GM21526 (cell line): Measurements from ENCODE around the gene KRT20.

Experiments
- ATAC-seq: cut with Tn5 transposase; IDR thresholded peaks from one replicate; pipeline ENCODE4 v1.9.1; 2021; ENCODE audit warnings: moderate library complexity; ENCODE audit not compliant: unreplicated experiment, low FRiP score

KRT20 gene

DNA sequence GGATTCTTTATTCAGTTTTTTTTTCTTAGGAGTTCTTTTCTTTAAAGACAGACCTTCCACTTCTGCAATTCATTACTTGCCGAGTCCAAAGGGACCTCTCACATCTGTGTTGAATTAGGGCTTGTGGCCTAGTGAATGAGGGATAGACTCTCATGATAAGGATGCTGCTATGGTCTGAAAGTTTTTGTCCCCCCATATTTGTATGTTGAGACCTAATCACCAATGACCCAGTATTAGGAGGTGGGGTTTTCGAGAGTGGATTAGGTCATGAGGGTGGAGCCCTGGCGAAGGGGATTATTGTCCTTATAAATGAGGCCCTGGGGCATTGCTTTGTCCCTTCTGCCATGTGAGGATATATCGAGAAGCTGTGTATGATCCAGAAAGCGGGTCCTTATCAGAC, 27.5 kb downstream of the KRT20 start:
- no peak for ATAC-seq

DNA sequence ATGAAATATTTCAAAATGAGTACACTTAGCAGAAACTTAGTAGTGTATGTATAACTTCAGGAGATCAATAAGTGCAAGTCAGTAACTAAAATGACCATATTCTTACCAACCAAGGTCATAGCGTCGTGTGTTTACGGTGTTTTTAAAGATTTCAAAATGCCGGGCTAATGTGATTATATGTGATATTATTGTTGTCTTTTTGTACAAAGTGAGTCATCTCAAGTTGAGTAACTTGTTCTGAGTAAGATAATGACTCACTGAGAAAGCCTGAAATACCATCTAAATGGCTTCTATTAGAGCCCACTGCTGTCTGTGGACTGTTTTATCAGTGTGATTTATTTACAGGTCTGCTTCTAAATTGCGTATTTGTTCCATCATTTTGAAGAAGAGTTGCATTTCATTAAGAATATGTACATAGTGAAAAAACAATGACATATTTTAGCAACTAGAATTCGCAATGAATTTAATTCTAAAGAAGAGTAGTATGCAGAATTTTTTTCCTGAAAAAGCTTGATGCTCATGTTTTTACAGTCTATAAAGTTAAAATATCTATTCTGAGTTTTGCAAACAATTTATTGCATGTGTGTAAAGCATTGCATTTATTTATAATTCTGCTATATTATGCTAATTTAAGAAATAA, 30.7 kb downstream of the KRT20 start:
- no peak for ATAC-seq

DNA sequence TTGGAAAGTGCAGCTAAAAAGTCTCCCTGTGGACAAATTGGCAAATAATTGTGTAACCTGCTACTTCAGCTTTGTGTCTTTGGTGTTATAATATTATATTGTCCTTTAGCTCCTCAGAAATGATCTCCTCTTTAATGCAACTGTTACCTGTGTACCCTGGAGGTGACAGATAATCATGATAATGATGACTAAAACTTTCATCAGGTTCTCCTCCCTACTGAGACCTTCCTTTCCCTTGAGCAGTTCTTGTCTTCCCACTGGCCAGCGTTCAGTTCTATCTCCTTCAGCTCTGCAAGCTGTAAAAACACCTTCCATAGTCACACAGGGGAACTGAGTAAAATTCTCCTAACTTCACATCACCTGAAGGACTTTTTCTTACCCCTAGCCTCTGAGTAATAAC, 32.7 kb downstream of the KRT20 start:
- no peak for ATAC-seq

DNA sequence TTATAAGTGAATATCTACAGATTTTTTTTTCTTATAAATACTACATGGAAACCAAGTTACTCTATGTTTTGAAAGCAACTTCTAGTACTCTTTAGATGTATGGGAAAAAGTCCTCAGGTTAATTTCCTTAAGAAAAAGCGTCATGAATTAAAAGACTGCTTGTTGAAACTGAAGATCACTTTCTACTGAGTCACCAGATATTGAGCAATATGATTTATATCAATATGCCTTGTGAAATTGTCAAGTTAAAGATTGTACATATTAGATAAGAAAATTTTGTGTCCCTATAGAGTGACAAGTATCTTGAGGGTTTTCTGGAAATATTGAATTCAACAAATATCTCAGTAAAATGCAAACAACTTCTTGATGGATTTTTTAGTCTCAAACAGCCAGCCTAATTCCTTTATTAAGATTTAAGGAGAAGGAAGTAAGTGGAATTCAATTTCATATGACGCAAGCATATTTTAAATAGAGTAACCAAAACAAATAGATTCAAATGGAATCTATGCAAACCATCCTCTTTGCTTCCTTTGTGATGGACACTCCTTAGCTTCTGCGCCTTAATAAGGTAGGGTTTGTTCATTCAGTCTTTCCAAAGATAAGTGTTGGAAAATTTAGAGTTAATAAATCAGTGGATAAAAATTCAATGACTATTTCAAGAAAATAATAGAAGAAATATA, 34.6 kb downstream of the KRT20 start:
- ATAC-seq = no peak

DNA sequence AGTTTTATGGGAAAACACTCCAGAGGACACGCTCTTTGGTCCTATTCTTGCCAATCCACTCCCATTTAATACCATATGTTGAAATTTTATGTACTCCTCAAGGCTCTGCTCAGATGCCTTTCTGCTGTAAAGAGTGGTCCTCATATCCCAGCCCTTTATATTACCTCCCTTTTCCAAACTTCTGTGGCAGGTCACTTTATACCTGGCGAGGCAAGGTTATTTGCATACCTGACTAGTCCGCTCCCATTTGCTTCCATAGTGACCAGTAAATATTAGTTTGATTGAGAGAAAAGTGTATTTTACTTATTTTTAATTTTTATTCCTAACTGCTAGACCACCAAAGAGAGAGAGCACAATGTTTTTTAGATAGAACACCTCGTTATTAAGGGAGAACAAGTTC, 35.3 kb downstream of the KRT20 start:
- no peak for ATAC-seq

DNA sequence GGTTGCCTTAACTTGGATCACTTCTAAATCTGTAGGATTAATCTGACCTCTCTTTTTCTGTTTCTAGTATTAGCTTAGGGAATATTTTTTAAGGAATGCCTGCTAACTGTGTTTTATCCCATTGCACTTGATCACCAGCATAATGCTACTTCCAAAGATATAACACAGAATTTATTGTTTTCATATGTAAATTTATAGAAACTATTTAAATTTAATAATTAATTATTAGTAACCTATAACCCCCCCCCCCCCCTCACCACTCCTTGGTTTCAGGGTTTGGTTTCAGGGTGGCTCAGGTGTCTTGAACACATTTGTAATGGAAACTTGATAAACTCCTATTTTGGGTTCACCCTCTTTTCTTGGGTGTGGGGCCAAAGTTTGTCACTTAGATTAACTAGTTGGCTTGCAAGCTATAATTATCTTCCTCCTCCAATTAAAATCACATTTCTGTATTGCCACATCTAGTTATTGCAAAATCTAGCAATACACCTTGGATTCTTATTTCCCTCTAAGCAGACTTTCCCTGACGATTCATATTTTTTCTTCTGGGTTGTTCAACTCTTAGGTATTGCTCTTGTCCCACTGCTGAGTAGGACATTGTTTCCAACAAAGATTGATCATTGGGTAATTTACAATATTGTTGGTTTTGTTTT, 36.3 kb downstream of the KRT20 start:
- no peak for ATAC-seq

DNA sequence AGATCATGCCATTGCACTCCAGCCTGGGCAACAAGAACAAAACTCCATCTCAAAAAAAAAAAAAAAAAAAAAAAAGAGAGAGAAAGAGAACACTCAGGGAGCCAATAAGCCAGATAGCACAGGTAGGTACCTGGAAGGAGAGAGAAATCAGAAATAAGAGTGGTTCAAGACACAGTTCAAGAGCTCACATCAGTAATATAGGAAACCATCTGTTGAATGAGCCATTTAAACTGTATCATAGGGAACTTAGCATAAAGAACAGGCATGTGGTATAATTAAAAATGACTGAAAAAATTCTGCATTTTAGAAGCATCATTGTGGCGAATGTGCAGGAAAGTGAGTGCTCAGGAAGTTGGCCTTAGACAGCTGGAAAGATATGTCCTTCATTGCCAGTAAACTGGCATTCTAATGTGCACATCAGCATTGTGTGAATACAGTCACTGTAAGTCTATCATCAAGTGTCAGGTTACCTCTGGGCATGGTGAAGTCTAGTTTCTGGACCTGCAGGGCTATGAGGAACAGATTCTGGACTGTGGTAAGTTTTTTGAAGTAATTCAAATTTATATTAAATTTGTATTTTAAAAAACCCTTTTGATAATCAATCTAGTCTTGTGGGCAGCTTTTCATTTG, 38.4 kb downstream of the KRT20 start:
- ATAC-seq = no peak

DNA sequence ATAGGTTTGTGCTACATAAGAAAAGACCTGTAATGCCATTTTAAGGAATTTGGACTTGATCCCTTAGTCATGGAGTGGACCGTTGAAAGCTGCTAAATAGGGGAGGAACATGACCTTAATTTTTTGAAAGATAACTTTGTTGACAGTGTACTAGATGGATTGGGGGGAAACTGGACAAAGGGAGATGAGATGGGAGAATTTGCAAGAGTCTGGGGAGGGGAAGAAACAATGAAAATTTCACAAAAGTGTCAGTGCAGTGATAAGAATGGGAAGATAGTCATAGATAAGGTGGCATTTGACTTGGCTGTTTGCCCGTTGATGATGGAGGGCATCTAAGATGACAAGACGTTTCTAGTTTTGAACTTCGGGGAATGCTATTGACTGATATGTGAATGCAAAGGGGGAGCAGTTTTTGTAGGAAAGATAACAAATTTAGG, 40.4 kb downstream of the KRT20 start:
- ATAC-seq = no peak

DNA sequence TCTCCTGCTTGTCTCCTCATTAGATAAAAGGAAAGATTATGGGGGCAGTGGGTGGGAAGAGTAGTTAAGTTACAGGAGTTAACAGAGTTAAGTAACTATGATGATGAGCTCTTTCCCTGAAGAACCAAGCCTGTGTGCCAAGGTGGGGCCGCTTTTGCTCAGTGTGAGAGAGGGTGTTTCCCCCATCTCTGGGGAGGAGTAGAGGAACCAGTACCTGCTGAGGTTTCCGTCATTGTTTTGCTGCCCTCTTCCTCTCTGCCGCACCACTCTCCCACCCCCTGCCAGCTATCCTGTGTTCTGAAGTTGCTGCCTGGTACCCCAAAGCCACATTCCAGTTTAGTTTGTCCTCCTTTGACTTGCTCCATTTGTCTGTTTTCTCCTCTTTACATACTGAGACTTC, 41.8 kb downstream of the KRT20 start:
- no peak for ATAC-seq

DNA sequence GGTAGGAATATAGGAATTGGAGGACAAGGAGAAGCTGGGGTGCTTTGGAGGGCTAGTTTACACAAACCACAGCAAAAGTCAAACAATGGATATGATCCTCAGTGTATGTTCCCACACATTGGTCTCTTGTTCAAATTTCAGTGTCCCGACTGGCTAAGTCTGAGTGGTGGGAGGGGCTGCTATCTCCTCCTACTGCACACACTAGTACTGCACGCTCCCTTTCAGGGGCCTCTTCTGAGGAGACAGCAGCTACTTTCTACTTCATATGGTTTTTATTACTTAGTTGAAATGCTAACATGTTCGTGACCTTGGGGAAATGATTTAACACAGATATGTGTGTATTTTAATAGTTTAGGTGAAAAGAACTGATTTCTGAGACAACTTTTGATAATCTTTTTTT, 43.8 kb downstream of the KRT20 start:
- ATAC-seq = no peak

DNA sequence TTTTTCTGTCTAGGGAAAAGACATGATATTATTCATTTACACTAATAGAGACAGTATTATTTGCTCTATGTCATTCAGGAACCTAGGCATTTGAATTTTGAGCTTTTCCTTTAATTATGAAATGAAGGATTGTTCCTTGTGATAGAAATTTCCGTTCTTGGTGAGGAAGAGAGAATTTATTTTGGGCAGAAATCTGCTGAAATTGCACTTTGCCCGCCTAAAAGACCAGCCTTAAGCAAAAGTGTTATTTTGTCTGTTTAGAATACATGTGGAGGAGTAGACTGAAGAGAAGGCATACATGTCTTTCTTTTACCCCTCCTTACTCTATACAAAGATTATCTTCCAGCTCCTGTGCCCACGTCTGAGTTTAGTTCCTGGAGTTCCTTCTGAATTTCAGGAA, 45.8 kb downstream of the KRT20 start:
- ATAC-seq = no peak

DNA sequence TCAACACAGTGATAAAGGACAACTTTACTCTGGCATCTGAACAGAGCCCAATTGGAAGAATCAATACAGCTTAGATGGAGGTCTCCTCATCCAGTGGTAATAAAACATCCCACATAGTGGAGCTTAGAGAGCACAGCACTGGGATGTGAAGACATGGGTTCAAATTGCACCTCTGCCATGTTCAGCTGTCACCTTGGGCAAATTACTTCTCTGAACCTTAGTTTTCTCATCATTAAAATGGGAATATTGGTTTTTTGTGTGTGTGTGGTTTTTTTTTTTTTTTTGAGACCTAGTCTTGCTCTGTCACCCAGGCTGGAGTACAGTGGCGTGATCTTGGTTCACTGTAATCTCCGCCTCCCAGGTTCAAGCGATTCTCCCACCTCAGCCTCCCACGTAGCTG, 49.0 kb downstream of the KRT20 start:
- ATAC-seq = no peak

DNA sequence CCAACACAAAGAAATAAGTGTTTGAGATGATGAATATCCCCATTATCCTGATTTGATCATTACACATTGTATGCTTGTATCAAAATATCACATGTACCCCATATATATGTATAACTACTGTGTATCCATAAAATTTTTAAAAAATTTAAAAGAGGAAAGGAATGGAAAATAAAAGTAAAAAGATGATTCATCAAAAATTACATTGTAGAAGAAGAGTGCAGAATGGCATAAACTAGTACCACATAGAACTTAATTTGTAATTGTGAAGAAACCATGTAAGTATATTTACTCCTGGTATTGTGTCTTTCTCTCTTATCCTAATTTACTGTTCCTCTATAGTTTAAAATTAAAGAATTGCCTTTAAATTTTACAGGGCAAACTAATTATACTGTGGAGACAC, 51.2 kb downstream of the KRT20 start:
- no peak for ATAC-seq

DNA sequence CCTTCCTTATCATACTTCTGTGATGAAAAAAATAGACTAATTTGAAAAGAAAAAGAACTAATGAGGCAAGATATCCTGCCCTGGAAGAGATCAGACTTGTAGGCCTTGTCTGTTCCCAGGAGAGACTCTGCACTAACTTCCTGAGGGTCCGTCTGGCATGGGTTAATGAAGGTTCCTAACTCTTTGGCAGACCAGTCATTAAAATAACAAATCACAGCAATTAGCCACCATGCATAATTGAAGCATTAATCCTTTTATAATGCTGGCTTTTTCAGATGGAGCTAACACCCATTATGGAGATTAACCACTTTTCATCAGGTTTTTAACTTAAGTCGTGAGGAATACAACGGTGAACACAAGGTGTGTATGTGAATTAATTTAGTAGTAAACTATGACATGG, 52.2 kb downstream of the KRT20 start:
- no peak for ATAC-seq

DNA sequence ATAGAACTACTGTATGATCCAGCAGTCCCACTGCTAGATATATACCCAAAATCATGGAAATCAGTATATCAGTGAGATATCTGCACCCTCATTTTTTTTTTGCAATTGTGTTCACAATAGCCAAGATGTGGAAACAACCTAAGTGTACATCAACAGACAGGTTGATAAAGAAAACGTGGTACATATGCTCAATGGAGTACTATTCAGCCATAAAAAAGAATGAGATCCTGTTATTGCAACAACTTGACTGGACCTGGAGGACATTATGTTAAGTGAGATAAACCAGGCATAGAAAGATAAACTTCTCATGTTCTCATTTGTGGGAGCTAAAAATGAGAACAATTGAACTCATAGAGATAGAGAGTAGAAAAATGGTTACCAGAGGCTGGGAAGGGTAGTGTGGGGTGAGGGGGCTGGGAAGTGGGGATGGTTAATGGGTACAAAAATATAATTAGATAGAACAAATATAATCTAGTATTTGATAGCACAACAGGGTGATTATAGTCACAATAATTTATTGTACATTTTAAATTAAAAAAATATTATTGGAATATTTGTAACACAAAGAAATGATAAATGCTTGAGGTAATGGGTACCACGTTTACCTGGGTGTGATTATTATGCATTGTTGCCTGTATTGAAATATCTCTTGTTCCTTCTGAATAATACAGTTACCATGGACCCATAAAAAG, 54.8 kb downstream of the KRT20 start:
- ATAC-seq = no peak

DNA sequence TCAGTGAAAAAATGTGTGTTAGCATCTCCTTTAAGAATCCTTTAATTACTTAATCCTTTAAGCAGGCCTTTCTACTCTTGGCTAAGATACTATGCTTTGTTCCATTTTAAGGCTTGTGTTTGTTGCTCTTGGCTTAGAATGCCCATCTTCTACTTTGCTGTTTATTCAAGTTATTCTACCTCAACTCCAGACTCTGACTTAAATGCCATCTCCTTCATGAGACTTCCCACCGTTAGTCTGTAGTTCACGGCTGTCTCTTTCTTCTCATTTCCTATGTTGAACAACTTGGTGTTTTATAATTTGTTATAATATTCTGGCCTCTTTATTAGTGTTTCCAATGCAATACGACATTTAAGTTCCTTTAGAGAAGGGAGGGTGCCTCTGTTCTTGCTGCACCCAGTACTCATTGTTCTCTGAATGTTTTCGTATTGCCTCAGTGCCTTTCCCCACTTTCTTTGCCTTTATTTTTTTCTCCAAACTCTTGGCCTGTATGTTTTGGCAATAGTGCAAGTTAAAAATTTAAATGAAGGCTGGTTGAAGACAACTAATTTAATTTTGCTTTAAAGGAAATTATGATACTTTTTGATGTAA, 56.5 kb downstream of the KRT20 start:
- ATAC-seq = no peak

DNA sequence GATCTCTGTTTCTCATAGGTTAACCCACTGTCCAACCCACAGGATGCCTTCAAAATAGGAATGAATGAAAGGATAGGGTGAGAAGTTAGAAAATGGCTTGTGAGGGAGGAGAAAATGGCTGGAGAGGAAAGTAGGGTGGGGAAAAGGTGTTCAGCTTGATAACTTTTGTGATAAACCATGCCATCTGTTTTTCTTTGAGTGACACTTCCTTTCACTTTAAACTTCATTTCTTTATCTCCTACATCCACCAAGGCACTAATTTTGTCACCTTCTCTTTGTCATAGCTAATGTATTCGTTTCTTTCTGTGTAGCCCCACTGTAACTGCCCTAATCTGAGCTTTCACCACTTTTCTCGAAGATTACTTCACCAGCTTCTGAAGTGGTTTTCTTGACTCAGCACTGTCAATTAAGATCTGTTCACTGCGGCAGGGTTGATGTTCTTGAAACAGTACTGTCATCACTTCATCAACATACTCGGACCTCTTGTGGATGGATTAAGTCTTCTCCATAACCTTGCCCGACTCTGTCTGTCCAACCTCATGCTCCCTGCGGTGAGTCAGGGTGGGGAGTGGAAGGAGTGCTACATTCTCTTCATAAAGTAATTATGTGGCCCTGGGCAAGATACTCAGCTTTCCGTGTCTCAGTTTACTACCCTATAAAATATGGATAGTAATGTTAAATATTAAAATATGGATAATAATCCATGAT, 57.1 kb downstream of the KRT20 start:
- ATAC-seq = no peak
